Right lobe of liver (tissue), 4 donors: ENCODE results near the gene THSD7A.

Experiments
- POLR2A ChIP-seq: fragments of 450-650 bp; IDR thresholded peaks from one replicate; pipeline ENCODE4 v1.6.1; 2017; ENCODE audit warnings: antibody characterized with exemption, mild to moderate bottlenecking
- TF ChIP-seq, protein P1 (sequence below), 4 donors: fragments of 200-600 bp in 3 of 4; fragments of 450-650 bp in 1 of 4; IDR thresholded peaks; one replicate each; pipeline versions ENCODE4 v1.5.1 to v1.8.0; 2016 to 2022; ENCODE audit warnings: antibody characterized with exemption in 4 of 4, mild to moderate bottlenecking in 2 of 4
- donor health status: DM: no; HTN: no; CAD: no.
- donor health status: DM: no; HTN: no; CAD: no.
- donor health status: DM: no; HTN: yes; CAD: no.

DNA sequence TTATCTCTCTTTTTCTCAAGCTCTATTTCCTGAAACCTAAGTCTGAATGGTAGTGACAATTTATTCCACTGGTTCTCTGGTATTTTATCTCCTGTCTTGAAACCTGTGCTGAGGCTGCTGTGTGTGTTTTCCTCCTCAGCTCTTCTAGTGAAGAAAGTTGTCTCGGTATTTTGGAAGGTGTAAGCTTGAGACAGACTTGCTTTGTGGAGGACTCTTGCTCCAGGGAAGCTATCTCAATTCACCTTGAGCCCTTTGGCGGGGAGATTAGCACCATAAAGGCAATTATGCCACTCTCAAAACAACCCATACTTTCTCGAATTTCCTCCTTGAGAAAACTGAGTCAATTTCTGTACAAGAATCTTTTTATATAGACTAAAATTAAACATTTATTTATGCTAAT, 141.6 kb downstream of the THSD7A start:
- TF ChIP-seq, protein P1, sequence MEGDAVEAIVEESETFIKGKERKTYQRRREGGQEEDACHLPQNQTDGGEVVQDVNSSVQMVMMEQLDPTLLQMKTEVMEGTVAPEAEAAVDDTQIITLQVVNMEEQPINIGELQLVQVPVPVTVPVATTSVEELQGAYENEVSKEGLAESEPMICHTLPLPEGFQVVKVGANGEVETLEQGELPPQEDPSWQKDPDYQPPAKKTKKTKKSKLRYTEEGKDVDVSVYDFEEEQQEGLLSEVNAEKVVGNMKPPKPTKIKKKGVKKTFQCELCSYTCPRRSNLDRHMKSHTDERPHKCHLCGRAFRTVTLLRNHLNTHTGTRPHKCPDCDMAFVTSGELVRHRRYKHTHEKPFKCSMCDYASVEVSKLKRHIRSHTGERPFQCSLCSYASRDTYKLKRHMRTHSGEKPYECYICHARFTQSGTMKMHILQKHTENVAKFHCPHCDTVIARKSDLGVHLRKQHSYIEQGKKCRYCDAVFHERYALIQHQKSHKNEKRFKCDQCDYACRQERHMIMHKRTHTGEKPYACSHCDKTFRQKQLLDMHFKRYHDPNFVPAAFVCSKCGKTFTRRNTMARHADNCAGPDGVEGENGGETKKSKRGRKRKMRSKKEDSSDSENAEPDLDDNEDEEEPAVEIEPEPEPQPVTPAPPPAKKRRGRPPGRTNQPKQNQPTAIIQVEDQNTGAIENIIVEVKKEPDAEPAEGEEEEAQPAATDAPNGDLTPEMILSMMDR (IDR thresholded peaks at IDR 0.05): no peak
- TF ChIP-seq POLR2A: no peak
